ENCODE data around the gene ARMC9.

GRCh38 chr2:231321556-231322334 lies 123.3 kb downstream of the ARMC9 start:
- no peak for TF ChIP-seq CTCF (IDR thresholded peaks at IDR 0.05; ENCODE audit: poor library complexity)
- no peak for TF ChIP-seq EZH2 (IDR thresholded peaks at IDR 0.05; ENCODE audit: borderline replicate concordance)
